Measurements from ENCODE around the gene SMARCB1. TPM values are rescaled to one million over a fixed set of nuclear protein-coding genes. Genes with fewer than 3 reads are reported as not detected.
"Not testable (repeated sequence)": the region's sequence is repeated elsewhere in the genome, so short reads cannot be mapped to it uniquely, and the experiment has no call there.

The SMARCB1 gene
- total and polyA plus RNA-seq, 2 of the 4 experiments (the other 2 are of a cell fraction): 110 to 159 TPM

- H3K18ac ChIP-seq (ENCODE audit: low read depth, low read length); ATAC-seq (ENCODE audit: low read depth); BruUV-seq (replicated peaks); H2BK15ac ChIP-seq (ENCODE audit: low read depth, low read length); DNase-seq; dilution Hi-C loops (cut with HindIII; ENCODE audit: low sequenced_read_pairs, unreplicated experiment); H3K4me2 ChIP-seq (ENCODE audit: low read depth, low read length); H3K4ac ChIP-seq (ENCODE audit: low read depth, low read length); H3K9me3 ChIP-seq (ENCODE audit: control insufficient read depth, insufficient read depth, low read length); H3K36me3 ChIP-seq (ENCODE audit: control insufficient read depth, insufficient read depth, low read length); H2AFZ ChIP-seq (replicated peaks; ENCODE audit: low read length, poor library complexity); H3K56ac ChIP-seq (ENCODE audit: extremely low read depth, insufficient read depth, low read length); H3K79me1 ChIP-seq (ENCODE audit: low read depth in 1 of 2, low read length in 2 of 2); H3K23ac ChIP-seq (ENCODE audit: low read depth, low read length); H4K91ac ChIP-seq (ENCODE audit: insufficient read depth, low read depth, low read length); H3K9ac ChIP-seq (ENCODE audit: low read depth, low read length); H2BK20ac ChIP-seq (ENCODE audit: low read depth, low read length); H4K20me1 ChIP-seq (ENCODE audit: insufficient read depth, low read length); H3K4me1 ChIP-seq (ENCODE audit: control insufficient read depth, insufficient read depth, low read length); H3K14ac ChIP-seq (replicated peaks; ENCODE audit: low read depth, low read length); H4K5ac ChIP-seq (ENCODE audit: low read depth, low read length); H3K9me1 ChIP-seq (ENCODE audit: insufficient read depth, low read length); H3K27ac ChIP-seq (ENCODE audit: insufficient read depth, low read length); H2AK9ac ChIP-seq (replicated peaks; ENCODE audit: low read depth, low read length, poor library complexity); in situ Hi-C loops (cut with MboI; ENCODE audit: low sequenced_read_pairs); H2AK5ac ChIP-seq (ENCODE audit: low read depth, low read length); H2BK5ac ChIP-seq (ENCODE audit: low read depth, low read length, poor library complexity, severe bottlenecking); H3K27me3 ChIP-seq (ENCODE audit: control insufficient read depth, insufficient read depth, low read length); H3K4me3 ChIP-seq (ENCODE audit: insufficient read depth, low read depth, low read length); POLR2A ChIA-PET (ENCODE audit: unreplicated experiment); H2BK120ac ChIP-seq (ENCODE audit: low read depth, low read length); H4K8ac ChIP-seq (ENCODE audit: low read depth in 2 of 2, low read length in 2 of 2): not testable (repeated sequence)
- CTCF ChIA-PET: interaction anchor here (0.7 kb wide), 1 partner anchor 636 kb away, joined by 3 read pairs; no protein-coding TSS in a partner anchor
- no CpG with 5 or more reads among the region's 11 CpGs for WGBS, 2 experiments (ENCODE audit: extremely low coverage in 2 of 2, insufficient read length in 1 of 2)
- intact Hi-C loops (cut with micrococcal nuclease): loop anchor here (10.0 kb wide), 1 partner anchor 90 kb away; no protein-coding TSS in a partner anchor
Observed at GRCh38 chr22:23864499-23865154, 77.9 kb downstream of the SMARCB1 start.
